ENCODE data around the gene WASL.

Gene WASL

DNA sequence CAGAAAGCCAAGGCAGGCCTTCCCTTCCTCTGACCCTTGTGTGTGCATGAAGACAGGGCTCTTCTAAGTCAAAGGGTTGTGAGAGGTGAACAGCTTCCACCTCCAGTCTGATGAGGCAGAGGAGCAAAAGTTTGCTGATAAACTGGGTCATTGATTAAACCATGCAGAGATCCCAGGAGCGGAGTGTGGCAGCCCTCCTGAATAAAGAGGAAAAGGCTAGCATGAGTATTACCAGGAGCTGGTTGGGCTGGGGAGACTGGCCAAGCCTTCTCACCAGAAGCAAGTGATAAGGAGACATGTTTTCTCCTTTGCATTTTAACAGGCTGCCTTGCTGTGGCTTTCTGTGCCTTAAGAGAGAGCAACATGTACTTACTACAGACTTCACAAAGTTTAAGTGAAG is 82.9 kb downstream of the WASL start:
- no peak overlapping the region for H3K27ac ChIP-seq
- TF ChIP-seq ZFX (IDR thresholded peaks at IDR 0.05) (no peak), CTCF (conservative IDR thresholded peaks at IDR 0.05) (no peak)

DNA sequence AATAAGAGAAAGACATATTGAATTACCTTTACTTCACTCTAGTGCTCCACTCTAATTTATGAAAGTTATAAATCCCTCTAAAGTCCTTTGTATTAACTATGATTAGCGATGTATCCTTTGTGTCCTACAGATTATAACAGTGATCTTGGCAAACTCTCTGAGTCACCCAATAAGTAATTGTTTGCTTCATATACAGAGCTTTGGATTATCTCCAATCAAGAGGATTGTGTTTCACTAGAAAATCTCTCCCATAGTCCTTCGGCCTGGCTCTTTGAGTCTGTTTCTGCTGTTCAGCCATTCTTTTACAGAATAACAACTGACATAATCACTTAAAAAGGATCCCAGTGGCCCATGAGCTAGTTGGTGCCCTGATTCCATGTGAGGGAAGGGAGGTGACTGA is 83.6 kb downstream of the WASL start:
- TF ChIP-seq ZFX (IDR thresholded peaks at IDR 0.05) = no peak
- no peak for TF ChIP-seq CTCF (conservative IDR thresholded peaks at IDR 0.05)
- H3K27ac ChIP-seq = no peak overlapping the region

GRCh38 chr7:123663200-123663599 is 85.6 kb downstream of the WASL start:
- no peak for TF ChIP-seq ZFX (IDR thresholded peaks at IDR 0.05)
- TF ChIP-seq CTCF (conservative IDR thresholded peaks at IDR 0.05) = no peak
- no peak overlapping the region for H3K27ac ChIP-seq

- TF ChIP-seq CTCF (conservative IDR thresholded peaks at IDR 0.05) = no peak
- no peak for TF ChIP-seq ZFX (IDR thresholded peaks at IDR 0.05)
- no peak overlapping the region for H3K27ac ChIP-seq
These were observed 86.0 kb downstream of the WASL start for GRCh38 chr7:123662755-123663154.

GRCh38 chr7:123662293-123662692 is 86.5 kb downstream of the WASL start:
- H3K27ac ChIP-seq = no peak overlapping the region
- TF ChIP-seq ZFX (IDR thresholded peaks at IDR 0.05) = no peak
- TF ChIP-seq CTCF (conservative IDR thresholded peaks at IDR 0.05) = no peak

DNA sequence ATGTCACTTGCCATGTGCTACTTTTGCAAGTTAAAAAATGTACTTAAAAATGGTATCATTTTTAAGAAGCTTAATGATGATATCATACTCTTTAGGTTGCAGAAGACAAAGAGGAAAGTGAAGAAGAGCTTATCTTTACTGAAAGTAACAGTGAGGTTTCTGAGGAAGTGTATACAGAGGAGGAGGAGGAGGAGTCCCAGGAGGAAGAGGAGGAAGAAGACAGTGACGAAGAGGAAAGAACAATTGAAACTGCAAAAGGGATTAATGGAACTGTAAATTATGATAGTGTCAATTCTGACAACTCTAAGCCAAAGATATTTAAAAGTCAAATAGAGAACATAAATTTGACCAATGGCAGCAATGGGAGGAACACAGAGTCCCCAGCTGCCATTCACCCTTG is 87.0 kb downstream of the WASL start:
- TF ChIP-seq CTCF (conservative IDR thresholded peaks at IDR 0.05) = no peak
- TF ChIP-seq ZFX (IDR thresholded peaks at IDR 0.05) = no peak
- no peak overlapping the region for H3K27ac ChIP-seq

DNA sequence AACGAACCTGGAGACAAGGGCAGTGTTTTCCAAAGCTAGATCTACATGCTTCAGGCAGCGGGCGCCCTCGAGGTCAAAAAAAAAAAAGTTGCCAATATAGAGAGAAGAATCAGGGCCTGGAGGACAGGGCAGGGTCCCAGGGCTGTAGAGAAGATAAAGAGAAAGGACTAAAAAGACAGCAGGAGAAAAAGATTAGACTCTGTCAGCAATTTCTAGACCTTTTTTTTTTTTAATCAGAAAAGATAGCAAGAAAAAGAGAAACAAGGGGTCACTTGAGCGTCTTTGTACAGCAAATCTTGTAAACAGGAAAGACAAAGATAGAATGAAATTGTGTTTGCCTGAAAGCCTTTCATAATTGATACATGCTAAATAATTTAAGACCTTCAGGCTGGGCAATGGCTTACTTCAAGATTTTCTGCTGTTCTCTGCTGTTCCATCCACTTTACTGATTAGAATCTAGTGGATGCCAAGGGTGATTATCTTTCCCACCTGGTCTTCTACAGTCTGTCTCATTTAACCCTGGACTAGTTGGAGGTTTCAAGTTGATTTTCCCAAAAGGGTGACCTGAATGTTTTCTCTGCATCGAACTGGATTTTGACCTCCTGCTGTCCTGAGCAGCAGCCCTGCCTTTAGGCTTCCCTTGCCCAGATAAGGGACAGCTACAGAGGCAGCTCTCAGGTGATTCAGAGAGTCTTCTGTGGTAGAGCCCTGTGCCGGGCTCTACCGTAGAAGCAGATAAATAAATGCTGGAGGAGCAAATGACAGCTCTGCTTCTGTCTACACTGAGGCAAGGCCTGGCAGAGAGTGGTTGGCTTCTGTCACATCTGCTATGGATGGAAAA is 88.1 kb downstream of the WASL start:
- TF ChIP-seq CTCF (conservative IDR thresholded peaks at IDR 0.05) (no peak), ZFX (IDR thresholded peaks at IDR 0.05) (no peak)
- H3K27ac ChIP-seq = no peak overlapping the region
